WERI-Rb-1 (cell line): ENCODE data around the gene CDIP1.

Source experiments
- DNase-seq: peaks from one replicate; pipeline ENCODE4 v3.0.0-alpha.2; 2020
- H3K27ac ChIP-seq: fragments of 250-450 bp; sonication (Bioruptor Pico); 2 replicates; pipeline ENCODE4 v1.5.1; 2020; ENCODE audit warnings: mild to moderate bottlenecking, moderate library complexity
- H3K27me3 ChIP-seq: fragments of 250-450 bp; sonication (Bioruptor Pico); 2 replicates; pipeline ENCODE4 v1.5.1; 2021; ENCODE audit warnings: mild to moderate bottlenecking, low read depth, moderate library complexity; ENCODE audit not compliant: insufficient read depth, severe bottlenecking
- H3K36me3 ChIP-seq: fragments of 250-450 bp; sonication (Bioruptor Pico); 2 replicates; pipeline ENCODE4 v1.5.1; 2020; ENCODE audit warnings: mild to moderate bottlenecking, moderate library complexity
- H3K4me3 ChIP-seq: 2 replicates; pipeline ENCODE4 v1.5.1; 2011; ENCODE audit warnings: low read depth, mild to moderate bottlenecking, control low read depth, low read length
- H3K9me3 ChIP-seq: fragments of 250-450 bp; sonication (Bioruptor Pico); 2 replicates; pipeline ENCODE4 v1.5.1; 2021; ENCODE audit warnings: mild to moderate bottlenecking, moderate library complexity; ENCODE audit not compliant: severe bottlenecking
- CTCF ChIP-seq: IDR thresholded peaks from 2 replicates; pipeline ENCODE4 v1.5.1; 2011; ENCODE audit warnings: low read depth, mild to moderate bottlenecking, control low read depth, inconsistent platforms, low read length

CDIP1 gene

GRCh38 chr16:4570086-4570485 is 31.5 kb upstream of the CDIP1 start:
- H3K27me3 ChIP-seq, result no peaks in the 10 kb centered on the region
- no peak for DNase-seq
- H3K9me3 ChIP-seq, result no peaks in the 10 kb centered on the region
- no peak overlapping the region for H3K27ac ChIP-seq
- TF ChIP-seq CTCF, result no peak
- H3K36me3 ChIP-seq, result no peaks in the 10 kb centered on the region
- H3K4me3 ChIP-seq, result no peak overlapping the region

GRCh38 chr16:4566144-4566543 is 27.6 kb upstream of the CDIP1 start:
- TF ChIP-seq CTCF, result no peak
- no peaks in the 10 kb centered on the region for H3K36me3 ChIP-seq
- H3K9me3 ChIP-seq, result no peaks in the 10 kb centered on the region
- no peak overlapping the region for H3K4me3 ChIP-seq
- DNase-seq, result no peak
- H3K27ac ChIP-seq, result no peak overlapping the region
- no peaks in the 10 kb centered on the region for H3K27me3 ChIP-seq

GRCh38 chr16:4564661-4565267 is 26.2 kb upstream of the CDIP1 start:
- H3K9me3 ChIP-seq, result no peaks in the 10 kb centered on the region
- no peaks in the 10 kb centered on the region for H3K36me3 ChIP-seq
- H3K4me3 ChIP-seq, result no peak overlapping the region
- H3K27me3 ChIP-seq, result no peaks in the 10 kb centered on the region
- DNase-seq, result no peak
- no peak for TF ChIP-seq CTCF
- H3K27ac ChIP-seq, result no peak overlapping the region

- Histone ChIP-seq H3K9me3 (no peaks in the 10 kb centered on the region), H3K4me3 (no peak overlapping the region), H3K27me3 (no peaks in the 10 kb centered on the region), H3K36me3 (no peaks in the 10 kb centered on the region), H3K27ac (no peak overlapping the region)
- TF ChIP-seq CTCF, result no peak
- no peak for DNase-seq
These were observed 23.0 kb upstream of the CDIP1 start for GRCh38 chr16:4561596-4561995.

- no peak for TF ChIP-seq CTCF
- no peaks in the 10 kb centered on the region for H3K27me3 ChIP-seq
- DNase-seq, result no peak
- H3K4me3 ChIP-seq, result no peak overlapping the region
- no peaks in the 10 kb centered on the region for H3K36me3 ChIP-seq
- H3K27ac ChIP-seq, result no peak overlapping the region
- no peaks in the 10 kb centered on the region for H3K9me3 ChIP-seq
These were observed 19.4 kb upstream of the CDIP1 start for GRCh38 chr16:4557973-4558372.

GRCh38 chr16:4556580-4556979 is 18.0 kb upstream of the CDIP1 start:
- H3K4me3 ChIP-seq, result no peak overlapping the region
- H3K36me3 ChIP-seq, result no peaks in the 10 kb centered on the region
- H3K27ac ChIP-seq, result no peak overlapping the region
- no peak for TF ChIP-seq CTCF
- no peaks in the 10 kb centered on the region for H3K27me3 ChIP-seq
- DNase-seq, result no peak
- H3K9me3 ChIP-seq, result no peaks in the 10 kb centered on the region
